ENCODE results near the gene MYF5.

Gene MYF5

GRCh38 chr12:80707126-80707829, 9.4 kb upstream of the MYF5 start, which contains the start of gene MYF6:
TSS of gene MYF6 (plus strand) at chr12:80707634. CDS start at chr12:80707720, 86 bp downstream.
- no peak for DNase-seq (ENCODE audit: low read depth in 1 of 2, low spot score in 1 of 2)

GRCh38 chr12:80707830-80708258, 8.9 kb upstream of the MYF5 start:
- DNase-seq (ENCODE audit: low read depth in 1 of 2, low spot score in 1 of 2) = no peak

GRCh38 chr12:80708259-80708974, 8.3 kb upstream of the MYF5 start:
- DNase-seq (ENCODE audit: low read depth in 1 of 2, low spot score in 1 of 2) = no peak

- DNase-seq (ENCODE audit: low read depth in 1 of 2, low spot score in 1 of 2) = no peak
Measured at GRCh38 chr12:80708975-80709328, 7.8 kb upstream of the MYF5 start.

- DNase-seq (ENCODE audit: low read depth in 1 of 2, low spot score in 1 of 2) = no peak
Measured at GRCh38 chr12:80709811-80710726, 6.6 kb upstream of the MYF5 start.

GRCh38 chr12:80710727-80711449, 5.8 kb upstream of the MYF5 start:
- no peak for DNase-seq (ENCODE audit: low read depth in 1 of 2, low spot score in 1 of 2)

GRCh38 chr12:80711866-80712265, 4.8 kb upstream of the MYF5 start:
- DNase-seq (ENCODE audit: low read depth in 1 of 2, low spot score in 1 of 2) = no peak

GRCh38 chr12:80712866-80713265, 3.8 kb upstream of the MYF5 start:
- no peak for DNase-seq (ENCODE audit: low read depth in 1 of 2, low spot score in 1 of 2)

GRCh38 chr12:80713419-80713818, 3.3 kb upstream of the MYF5 start:
- no peak for DNase-seq (ENCODE audit: low read depth in 1 of 2, low spot score in 1 of 2)

- no peak for DNase-seq (ENCODE audit: low read depth in 1 of 2, low spot score in 1 of 2)
Measured at GRCh38 chr12:80714055-80714454, 2.7 kb upstream of the MYF5 start.

- DNase-seq (ENCODE audit: low read depth in 1 of 2, low spot score in 1 of 2) = no peak
Measured at GRCh38 chr12:80714846-80715245, 1.9 kb upstream of the MYF5 start.

GRCh38 chr12:80715713-80716249, 931 bp upstream of the MYF5 start:
- DNase-seq (ENCODE audit: low read depth in 1 of 2, low spot score in 1 of 2) = no peak

- no peak for DNase-seq (ENCODE audit: low read depth in 1 of 2, low spot score in 1 of 2)
Measured at GRCh38 chr12:80717856-80718255, 1.1 kb downstream of the MYF5 start.

- DNase-seq (ENCODE audit: low read depth in 1 of 2, low spot score in 1 of 2) = no peak
Measured at GRCh38 chr12:80720516-80720915, 3.8 kb downstream of the MYF5 start.

GRCh38 chr12:80721326-80721725, 4.6 kb downstream of the MYF5 start:
- DNase-seq (ENCODE audit: low read depth in 1 of 2, low spot score in 1 of 2) = no peak

GRCh38 chr12:80745851-80746505, 29.3 kb downstream of the MYF5 start:
- no peak for DNase-seq (ENCODE audit: low read depth in 1 of 2, low spot score in 1 of 2)

- no peak for DNase-seq (ENCODE audit: low read depth in 1 of 2, low spot score in 1 of 2)
Measured at GRCh38 chr12:80747800-80748199, 31.1 kb downstream of the MYF5 start.

- no peak for DNase-seq (ENCODE audit: low read depth in 1 of 2, low spot score in 1 of 2)
Measured at GRCh38 chr12:80749456-80749855, 32.7 kb downstream of the MYF5 start.

GRCh38 chr12:80752464-80752863, 35.8 kb downstream of the MYF5 start:
- DNase-seq (ENCODE audit: low read depth in 1 of 2, low spot score in 1 of 2) = no peak

GRCh38 chr12:80754274-80754673, 37.6 kb downstream of the MYF5 start:
- no peak for DNase-seq (ENCODE audit: low read depth in 1 of 2, low spot score in 1 of 2)

Measured in activated CD4-positive, alpha-beta T cell treated with anti-CD3 and anti-CD28 coated beads, Interleukin-2, amount 50 U/mL, for 24 hours (primary cell).